ENCODE results near the gene COA3.

COA3 gene

GRCh38 chr17:42844761-42845555 lies 46.5 kb upstream of the COA3 start:
- DNase-seq = no peak
- Histone ChIP-seq H3K27ac (peak overlapping the region in 1 of 2 donors; percentile 59), H3K27me3 (no peaks in the 10 kb centered on the region), H3K4me3 (no peak overlapping the region), H3K4me1 (peaks cover 0 to 29% (median 11%) of the 10 kb centered on the region in 4 donors), H3K9me3 (no peaks in the 10 kb centered on the region), H3K36me3 (peaks cover 22 to 62% (median 50%) of the 10 kb centered on the region in 3 donors)
- intact Hi-C loops (cut with DNase I; ENCODE audit: low total_unique reads) = loop anchor here (2.0 to 5.0 kb wide), 2 partner anchors 92 to 152 kb away; partner anchors contain the start of gene RPL27
- TF ChIP-seq CTCF (IDR thresholded peaks at IDR 0.05) = no peak

DNA sequence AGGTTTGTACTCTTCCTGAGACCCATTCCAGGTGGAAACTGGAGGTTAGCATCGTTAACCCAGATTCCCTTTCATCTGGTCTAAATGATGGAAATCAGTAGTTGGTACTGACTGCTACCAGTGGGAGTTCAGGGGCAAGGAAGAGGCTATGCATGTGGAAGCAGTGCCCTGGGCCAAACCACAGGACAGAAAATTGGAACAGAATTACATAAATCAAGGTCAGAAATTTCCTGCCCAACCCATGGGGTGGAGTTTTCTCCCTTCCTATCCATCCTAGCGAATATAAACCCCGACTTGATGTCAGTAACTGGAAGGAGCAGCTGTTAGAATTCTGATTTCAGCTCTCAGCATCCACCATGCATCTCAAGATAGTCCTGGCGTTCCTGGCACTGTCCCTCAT lies 45.8 kb upstream of the COA3 start, which contains the start of gene AOC2:
AOC2 (plus strand) TSS at position 310 of the 400 bp plus-strand sequence; CDS start at position 357, 47 bp downstream.
- intact Hi-C loops (cut with DNase I; ENCODE audit: low total_unique reads) = loop anchor here (2.0 to 5.0 kb wide), 2 partner anchors 93 to 153 kb away; partner anchors contain the start of gene RPL27
- peaks cover 28 to 69% (median 57%) of the 10 kb centered on the region in 3 donors for H3K36me3 ChIP-seq
- peaks cover 0 to 23% (median 8%) of the 10 kb centered on the region in 4 donors for H3K4me1 ChIP-seq

DNA sequence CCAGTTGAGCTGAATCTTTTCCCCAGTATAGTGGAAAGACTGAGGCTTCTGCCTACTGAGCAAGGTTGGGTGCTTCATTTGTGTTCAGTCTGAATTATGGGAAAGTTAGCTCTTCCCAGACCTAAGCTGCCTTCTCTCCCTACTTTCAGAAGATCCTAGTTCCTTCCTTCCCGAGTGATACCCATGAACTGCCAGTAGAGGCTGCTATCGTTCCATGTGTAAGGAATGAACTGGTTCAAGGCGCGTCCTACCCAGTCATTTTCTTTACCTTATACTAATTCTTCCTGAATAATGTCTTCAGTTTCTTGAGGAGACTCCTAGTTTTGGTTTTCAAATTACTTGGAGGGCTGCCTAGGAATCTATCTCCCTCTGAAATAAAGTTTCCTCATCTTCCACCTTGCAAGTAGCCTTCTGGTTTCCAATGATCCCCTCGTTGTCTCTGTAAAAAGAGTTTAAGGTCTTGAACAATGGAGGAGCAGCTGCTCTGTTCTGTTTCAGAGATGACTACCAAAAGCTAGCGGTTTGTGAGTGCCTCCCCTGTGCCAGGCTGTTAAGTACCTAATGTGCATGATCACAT lies 44.9 kb upstream of the COA3 start:
- H3K36me3 ChIP-seq = peaks cover 37 to 77% (median 66%) of the 10 kb centered on the region in 3 donors
- H3K4me1 ChIP-seq = peaks cover 0 to 17% (median 7%) of the 10 kb centered on the region in 4 donors
- H3K27me3 ChIP-seq = no peaks in the 10 kb centered on the region
- H3K9me3 ChIP-seq = no peaks in the 10 kb centered on the region
- intact Hi-C loops (cut with DNase I; ENCODE audit: low total_unique reads) = loop anchor here (2.0 to 5.0 kb wide), 2 partner anchors 87 to 154 kb away; partner anchors contain the start of gene RPL27
- peak overlapping the region; percentile 34 to 36 for H3K27ac ChIP-seq
- H3K4me3 ChIP-seq = no peak overlapping the region
- TF ChIP-seq CTCF (IDR thresholded peaks at IDR 0.05) = peak; percentile 96 to 97
- peak in 1 of 2 donors; percentile 47 for DNase-seq

More for the DNA sequence above, 45.8 kb upstream of the COA3 start, which contains the start of gene AOC2:
- Histone ChIP-seq H3K27me3 (no peaks in the 10 kb centered on the region), H3K4me3 (no peak within 1 kb of the TSS), H3K27ac (peak within 1 kb of the TSS; percentile 36 to 59), H3K9me3 (no peaks in the 10 kb centered on the region)
- TF ChIP-seq CTCF (IDR thresholded peaks at IDR 0.05) = no peak
- DNase-seq = no peak

GRCh38 chr17:42841975-42842685 lies 43.6 kb upstream of the COA3 start:
- intact Hi-C loops (cut with DNase I; ENCODE audit: low total_unique reads) = loop anchor here (2.0 to 5.0 kb wide), 2 partner anchors 89 to 155 kb away; partner anchors contain the start of gene RPL27
- no peaks in the 10 kb centered on the region for H3K27me3 ChIP-seq
- H3K36me3 ChIP-seq = peaks cover 50 to 91% (median 78%) of the 10 kb centered on the region in 3 donors
- H3K4me1 ChIP-seq = peaks cover 0 to 13% (median 6%) of the 10 kb centered on the region in 4 donors
- H3K4me3 ChIP-seq = no peak overlapping the region
- no peak for TF ChIP-seq CTCF (IDR thresholded peaks at IDR 0.05)
- no peak for DNase-seq
- no peaks in the 10 kb centered on the region for H3K9me3 ChIP-seq
- no peak overlapping the region for H3K27ac ChIP-seq

GRCh38 chr17:42835732-42836131 lies 37.2 kb upstream of the COA3 start:
- intact Hi-C loops (cut with DNase I; ENCODE audit: low total_unique reads) = no loop called here
- TF ChIP-seq CTCF (IDR thresholded peaks at IDR 0.05) = no peak
- Histone ChIP-seq H3K36me3 (peaks cover 40 to 61% (median 45%) of the 10 kb centered on the region in 3 donors), H3K4me1 (peaks cover 0 to 23% (median 6%) of the 10 kb centered on the region in 4 donors), H3K4me3 (no peak overlapping the region), H3K27ac (no peak overlapping the region), H3K27me3 (no peaks in the 10 kb centered on the region), H3K9me3 (no peaks in the 10 kb centered on the region)
- no peak for DNase-seq
